Lung (tissue), 12 donors: ENCODE data around the gene MAPK12. TPM values are rescaled to one million over a fixed set of nuclear protein-coding genes. Genes with fewer than 3 reads are reported as not detected.

Experiments
- ATAC-seq: fragments of 200-7000 bp; cut with Tn5 transposase; one replicate; pipeline ENCODE4 v1.9.1; 2020; ENCODE audit warnings: moderate number of reproducible peaks; ENCODE audit not compliant: insufficient read depth, low FRiP score
- DNase-seq, 3 donors: peaks; one replicate each; pipeline ENCODE4 v3.0.0-alpha.2; 2013 to 2017
- H3K27ac ChIP-seq, 2 donors: one replicate each; pipeline ENCODE4 v1.5.1; 2013; ENCODE audit warnings: mild to moderate bottlenecking in 2 of 2, moderate library complexity in 2 of 2, control low read depth in 1 of 2, inconsistent platforms in 1 of 2, low read depth in 1 of 2, low read length in 1 of 2
- H3K27me3 ChIP-seq, 3 donors: one replicate each; pipeline ENCODE4 v1.5.1; 2013; ENCODE audit warnings: low read length in 2 of 3; ENCODE audit not compliant: control insufficient read depth in 3 of 3, insufficient read depth in 3 of 3
- H3K36me3 ChIP-seq, 4 donors: one replicate each; pipeline ENCODE4 v1.5.1; 2013; ENCODE audit warnings: low read length in 4 of 4, mild to moderate bottlenecking in 1 of 4, moderate library complexity in 1 of 4; ENCODE audit not compliant: control insufficient read depth in 4 of 4, insufficient read depth in 4 of 4
- H3K4me1 ChIP-seq, 5 donors: one replicate each; pipeline ENCODE4 v1.5.1; 2013; ENCODE audit warnings: low read length in 5 of 5, mild to moderate bottlenecking in 2 of 5, moderate library complexity in 1 of 5; ENCODE audit not compliant: control insufficient read depth in 5 of 5, insufficient read depth in 5 of 5
- H3K4me3 ChIP-seq: one replicate; pipeline ENCODE4 v1.5.1; 2013; ENCODE audit warnings: mild to moderate bottlenecking, control low read depth, moderate library complexity
- H3K9ac ChIP-seq, 2 donors: one replicate each; pipeline ENCODE4 v1.5.1; 2013; ENCODE audit warnings: low read length in 2 of 2, control low read depth in 1 of 2; ENCODE audit not compliant: insufficient read depth in 1 of 2
- H3K9me3 ChIP-seq, 4 donors: one replicate each; pipeline ENCODE4 v1.5.1; 2013; ENCODE audit warnings: low read length in 3 of 4, mild to moderate bottlenecking in 1 of 4, moderate library complexity in 1 of 4; ENCODE audit not compliant: control insufficient read depth in 4 of 4, insufficient read depth in 3 of 4
- WGBS, 2 donors: extraction: QIAGEN DNeasy Blood & Tissue Kit; methylation state at CpG; one replicate each; pipeline ENCODE4 v1.1.7; 2013; 5-methylcytosine and 5-hydroxymethylcytosine counted together
- polyA plus RNA-seq, 2 donors: library from polyadenylated mRNA; stranded (reverse); fragments of 200-250 nt; gene quantifications; one replicate each; pipeline ENCODE4 v1.2.1, GENCODE V29; 2013
- total RNA-seq, 2 donors: library from RNA; depleted of rRNA in 1 of 2; stranded (reverse); fragments of >200 nt in 1 of 2; gene quantifications; one replicate each; pipeline ENCODE4 v1.2.1, GENCODE V29; 2014 to 2021
- TF ChIP-seq, protein P1 (sequence below): IDR thresholded peaks from 2 replicates; pipeline ENCODE4 v1.5.1; 2012; ENCODE audit warnings: mild to moderate bottlenecking; ENCODE audit errors: control extremely low read depth, extremely low read depth
- donor health status: control.
- donor health status: control.
- donor health status: Bipolar disorder and iron deficiency.
- donor health status: healthy.
- donor health status: DM: yes; HTN: yes; CAD: no.

The MAPK12 gene
- total and polyA plus RNA-seq, 4 donors: 10.4 to 13.1 (median 11.9) TPM

DNA sequence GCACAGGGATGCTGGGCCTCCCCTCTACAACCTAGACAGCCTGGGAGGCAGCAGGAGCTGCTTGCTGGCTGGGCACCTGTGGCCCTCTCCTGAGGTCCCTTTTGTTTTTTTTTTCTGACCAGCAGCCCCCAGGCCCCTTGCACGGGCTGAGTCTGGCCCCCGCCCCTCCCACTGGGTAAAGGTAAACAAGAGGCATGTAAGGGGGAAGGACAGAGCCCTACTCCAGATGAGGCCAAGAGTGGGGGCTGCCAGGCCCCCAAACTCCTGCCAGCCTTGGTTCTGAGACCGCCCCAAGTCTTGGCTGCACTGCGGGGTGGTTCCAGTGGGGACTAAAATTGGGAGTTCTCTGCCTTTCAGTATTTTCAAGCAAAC lies 36.8 kb upstream of the MAPK12 start:
- Histone ChIP-seq H3K4me1 (peaks cover 11 to 64% (median 41%) of the 10 kb centered on the region in 5 donors), H3K4me3 (no peak overlapping the region), H3K36me3 (peaks cover 0 to 14% (median 1%) of the 10 kb centered on the region in 4 donors), H3K9me3 (no peaks in the 10 kb centered on the region), H3K27ac (peak overlapping the region in 1 of 2 donors; percentile 66), H3K27me3 (no peaks in the 10 kb centered on the region), H3K9ac (no peak overlapping the region)
- ATAC-seq: no peak
- WGBS, 2 donors: 75 to 80% methylated on average over 4 of the region's 4 CpGs
- DNase-seq: no peak
- TF ChIP-seq, protein P1, sequence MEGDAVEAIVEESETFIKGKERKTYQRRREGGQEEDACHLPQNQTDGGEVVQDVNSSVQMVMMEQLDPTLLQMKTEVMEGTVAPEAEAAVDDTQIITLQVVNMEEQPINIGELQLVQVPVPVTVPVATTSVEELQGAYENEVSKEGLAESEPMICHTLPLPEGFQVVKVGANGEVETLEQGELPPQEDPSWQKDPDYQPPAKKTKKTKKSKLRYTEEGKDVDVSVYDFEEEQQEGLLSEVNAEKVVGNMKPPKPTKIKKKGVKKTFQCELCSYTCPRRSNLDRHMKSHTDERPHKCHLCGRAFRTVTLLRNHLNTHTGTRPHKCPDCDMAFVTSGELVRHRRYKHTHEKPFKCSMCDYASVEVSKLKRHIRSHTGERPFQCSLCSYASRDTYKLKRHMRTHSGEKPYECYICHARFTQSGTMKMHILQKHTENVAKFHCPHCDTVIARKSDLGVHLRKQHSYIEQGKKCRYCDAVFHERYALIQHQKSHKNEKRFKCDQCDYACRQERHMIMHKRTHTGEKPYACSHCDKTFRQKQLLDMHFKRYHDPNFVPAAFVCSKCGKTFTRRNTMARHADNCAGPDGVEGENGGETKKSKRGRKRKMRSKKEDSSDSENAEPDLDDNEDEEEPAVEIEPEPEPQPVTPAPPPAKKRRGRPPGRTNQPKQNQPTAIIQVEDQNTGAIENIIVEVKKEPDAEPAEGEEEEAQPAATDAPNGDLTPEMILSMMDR: no peak

DNA sequence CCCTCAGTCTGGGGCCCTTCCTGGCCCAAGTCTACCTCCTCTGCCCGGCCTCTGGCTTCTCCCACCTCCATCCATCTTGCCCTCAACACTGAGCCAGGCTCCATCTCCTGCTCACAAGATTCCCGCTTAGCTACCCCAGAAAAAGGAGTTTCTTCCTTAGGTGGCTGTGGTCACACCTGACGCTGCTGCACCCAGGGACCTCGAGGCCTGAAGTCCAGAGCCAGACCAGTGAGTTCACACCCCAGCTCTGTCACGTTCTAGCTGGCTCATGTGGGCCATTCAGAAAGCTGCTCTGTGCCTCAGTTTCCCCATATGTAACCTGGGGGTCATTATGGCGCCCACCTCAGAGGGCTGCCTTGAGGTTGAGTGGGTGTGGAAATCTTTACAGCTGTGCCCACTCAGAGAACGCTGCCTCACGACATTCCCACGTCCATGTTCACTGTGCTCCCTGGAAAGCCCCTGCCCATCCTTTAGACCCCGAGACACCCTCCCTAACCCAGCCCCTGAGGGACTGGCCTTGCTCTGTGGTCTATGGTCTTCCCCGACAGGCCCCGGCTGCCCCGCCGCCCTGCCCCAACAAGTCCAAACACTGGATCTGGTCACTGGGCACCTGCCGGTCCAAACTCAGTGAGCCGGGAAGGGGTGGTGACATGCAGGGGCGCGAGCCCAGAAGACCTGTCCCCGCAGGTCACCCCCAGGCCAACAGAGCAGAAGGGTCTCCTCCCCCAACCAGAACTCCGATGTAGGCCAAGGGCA lies 36.2 kb upstream of the MAPK12 start:
- H3K36me3 ChIP-seq: peaks cover 0 to 9% (median 1%) of the 10 kb centered on the region in 4 donors
- TF ChIP-seq, protein P1: no peak
- 86 to 90% methylated on average over 20 of the region's 20 CpGs for WGBS, 2 donors
- no peak overlapping the region for H3K9ac ChIP-seq
- peak overlapping the region in 1 of 2 donors; percentile 66 for H3K27ac ChIP-seq
- H3K4me1 ChIP-seq: peaks cover 9 to 64% (median 41%) of the 10 kb centered on the region in 5 donors
- H3K9me3 ChIP-seq: no peaks in the 10 kb centered on the region
- no peak overlapping the region for H3K4me3 ChIP-seq
- no peaks in the 10 kb centered on the region for H3K27me3 ChIP-seq
- no peak for DNase-seq
- ATAC-seq: no peak

DNA sequence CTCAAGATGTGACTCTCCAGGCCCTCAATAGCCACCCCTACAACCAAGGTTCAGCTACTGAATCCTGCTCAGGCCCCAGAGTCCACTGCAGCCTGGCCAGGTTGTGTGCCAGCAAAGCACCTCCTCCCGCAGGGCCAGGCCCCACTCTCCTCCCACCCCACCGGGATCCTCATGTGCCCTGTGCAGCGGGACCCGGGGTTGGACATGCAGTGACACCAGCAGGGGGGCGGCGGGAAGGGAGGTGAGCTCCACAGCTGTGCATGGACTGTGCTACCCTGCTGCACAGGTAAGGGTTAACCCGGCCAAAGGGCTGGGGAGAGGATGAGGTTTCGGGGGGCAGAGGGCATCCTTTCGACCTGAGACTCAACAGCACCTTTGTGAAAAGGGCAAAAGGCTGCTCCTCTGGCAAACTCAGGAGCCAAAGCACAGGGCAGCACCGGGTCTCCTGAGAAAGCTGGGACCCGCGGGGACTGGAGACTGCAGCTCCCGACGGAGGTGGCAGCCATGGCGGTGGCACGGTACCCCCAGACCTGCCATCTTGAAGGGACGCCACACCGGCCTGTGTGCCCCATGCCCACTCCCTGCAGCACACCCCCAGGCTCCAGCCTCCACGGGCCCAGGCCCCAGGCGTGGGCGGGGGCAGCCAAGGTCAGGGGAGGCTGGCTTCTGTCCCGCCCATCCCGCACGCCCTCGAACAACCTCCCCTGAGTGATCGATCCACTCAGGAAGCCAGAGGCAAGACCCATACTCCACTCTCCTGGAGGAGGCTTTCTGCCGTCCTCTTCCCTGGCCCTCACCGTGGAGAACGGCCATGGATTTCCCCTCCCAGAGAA lies 35.4 kb upstream of the MAPK12 start:
- H3K4me3 ChIP-seq: no peak overlapping the region

More for the DNA sequence above, 35.4 kb upstream of the MAPK12 start:
- no peak for ATAC-seq
- Histone ChIP-seq H3K27ac (peak overlapping the region in 1 of 2 donors; percentile 66), H3K27me3 (no peaks in the 10 kb centered on the region), H3K9me3 (no peaks in the 10 kb centered on the region), H3K36me3 (peaks cover 0 to 4% (median 1%) of the 10 kb centered on the region in 4 donors), H3K4me1 (peaks cover 7 to 60% (median 34%) of the 10 kb centered on the region in 5 donors), H3K9ac (no peak overlapping the region)
- no peak for DNase-seq
- TF ChIP-seq, protein P1: no peak
- WGBS, 2 donors: 60 to 75% methylated on average over 26 to 29 of the region's 29 CpGs
